Measurements from ENCODE around the gene PHOSPHO2. TPM values are rescaled to one million over a fixed set of nuclear protein-coding genes. Genes with fewer than 3 reads are reported as not detected.

PHOSPHO2 gene
- total RNA-seq, 1 donor from 2014 or later = 3.2 TPM

GRCh38 chr2:169748319-169748718 is 54.0 kb downstream of the PHOSPHO2 start:
- no peaks in the 10 kb centered on the region for H3K9me3 ChIP-seq (replicated peaks)
- TF ChIP-seq CTCF (IDR thresholded peaks at IDR 0.05; ENCODE audit: borderline replicate concordance) = no peak
- DNase-seq = no peak
- H3K27ac ChIP-seq (replicated peaks) = no peak overlapping the region
- H3K4me1 ChIP-seq = no peaks in the 10 kb centered on the region
- no peaks in the 10 kb centered on the region for H3K27me3 ChIP-seq (ENCODE audit: low read depth)
- H3K36me3 ChIP-seq = no peaks in the 10 kb centered on the region
- intact Hi-C loops (cut with micrococcal nuclease) = no loop called here
- H3K4me3 ChIP-seq = no peak overlapping the region

Other genes starting within 250 kb of the PHOSPHO2 start
- 8.4 TPM for gene BBS5, start 215.0 kb upstream of the PHOSPHO2 start, total RNA-seq
- gene KLHL41, start 184.8 kb upstream of the PHOSPHO2 start, total RNA-seq = 163 TPM
- 121 TPM for gene FASTKD1, start 120.6 kb upstream of the PHOSPHO2 start, total RNA-seq
- gene PPIG, start 110.1 kb upstream of the PHOSPHO2 start, total RNA-seq = 38.0 TPM
- not detected for gene CFAP210, start 64 bp upstream of the PHOSPHO2 start, total RNA-seq
- 10.4 TPM for gene KLHL23, start 39.4 kb downstream of the PHOSPHO2 start, total RNA-seq
- 54.8 TPM for gene SSB, start 104.4 kb downstream of the PHOSPHO2 start, total RNA-seq
- 60.4 TPM for gene METTL5, start 130.4 kb downstream of the PHOSPHO2 start, total RNA-seq
- gene UBR3, start 133.0 kb downstream of the PHOSPHO2 start, total RNA-seq = 99.5 TPM